Ovary (tissue), 9 donors: ENCODE measurements around the gene FAM124B. TPM values are rescaled to one million over a fixed set of nuclear protein-coding genes. Genes with fewer than 3 reads are reported as not detected.

Experiments used
- DNase-seq, 5 donors: peaks; one replicate each; pipeline ENCODE4 v3.0.0-alpha.2; 2019 to 2020
- H3K27ac ChIP-seq, 2 donors: fragments of 200-600 bp; one replicate each; pipeline versions ENCODE4 v1.5.1 to v1.8.0; 2019 to 2022
- H3K27me3 ChIP-seq: fragments of 200-600 bp; one replicate; pipeline ENCODE4 v1.8.0; 2022
- H3K36me3 ChIP-seq: fragments of 200-600 bp; sonication (generic); one replicate; pipeline ENCODE4 v1.5.1; 2019
- H3K4me1 ChIP-seq: one replicate; pipeline ENCODE4 v1.8.1; 2013; ENCODE audit warnings: mild to moderate bottlenecking, moderate library complexity; ENCODE audit not compliant: insufficient read depth
- H3K4me3 ChIP-seq: fragments of 200-600 bp; sonication (generic); one replicate; pipeline ENCODE4 v1.5.1; 2017
- H3K9me3 ChIP-seq, 2 donors: fragments of 200-600 bp in 1 of 2; sonication (generic) in 1 of 2; one replicate each; pipeline versions ENCODE4 v1.5.1 to v1.8.1; 2013 to 2019; ENCODE audit warnings: mild to moderate bottlenecking in 1 of 2, moderate library complexity in 1 of 2
- CTCF ChIP-seq, 3 donors: fragments of 450-650 bp in 2 of 3; fragments of 200-600 bp in 1 of 3; IDR thresholded peaks; one replicate each; pipeline versions ENCODE4 v1.5.1 to v1.8.0; 2016 to 2022; ENCODE audit warnings: antibody characterized with exemption in 3 of 3, mild to moderate bottlenecking in 1 of 3
- EP300 ChIP-seq: sonication (generic); formaldehyde crosslinking; IDR thresholded peaks from one replicate; pipeline ENCODE4 v1.6.1; 2017; ENCODE audit warnings: antibody characterized with exemption
- POLR2A ChIP-seq: fragments of 450-650 bp; IDR thresholded peaks from one replicate; pipeline ENCODE4 v1.6.1; 2017; ENCODE audit warnings: antibody characterized with exemption, mild to moderate bottlenecking, moderate library complexity
- WGBS, 3 donors: extraction: QIAGEN DNeasy Blood & Tissue Kit in 1 of 3; methylation state at CpG; one replicate each; pipeline versions ENCODE4 v1.1.5 to v1.1.7; 2013 to 2017; 5-methylcytosine and 5-hydroxymethylcytosine counted together
- intact Hi-C, 4 donors: fragments of 100-400 bp; cut with DNase I; formaldehyde crosslinking; loops; one replicate each; pipeline versions ENCODE4 v1.11.0 to v1.15.1; 2022 to 2023
- polyA plus RNA-seq, 2 donors: library from polyadenylated mRNA; stranded (reverse); fragments of 200-250 nt in 1 of 2; fragments of 350-450 nt in 1 of 2; fragmentation: Illumina TruSeq in 1 of 2; extraction: RNeasy Lipid Tissue Mini Kit (QIAGEN cat#74804) in 1 of 2; gene quantifications; one replicate each; pipeline ENCODE4 v1.2.3, GENCODE V29; 2013 to 2014
- total RNA-seq, 7 donors: library from RNA; depleted of rRNA in 2 of 7; stranded (reverse); fragments of >200 nt in 2 of 7; fragmentation: NEBNext Ultra II Directional in 3 of 7; extraction: Animal tissue kit (Norgen Biotek cat#: 25700) in 3 of 7; gene quantifications; one replicate each; pipeline versions ENCODE4 v1.1.0 to v1.2.4, GENCODE V29; 2016 to 2023
- donor health status: DM: no; HTN: no; CAD: no; lungs with moderate emphysema.
- donor health status: DM: no; HTN: no; CAD: no.
- donor health status: Bipolar disorder and iron deficiency.
- donor health status: DM: yes; HTN: yes; CAD: no.
- donor health status: DM: no; HTN: no; CAD: no.
- donor health status: DM: yes; HTN: yes; CAD: no.

The FAM124B gene
- total and polyA plus RNA-seq, 9 donors: 0.11 to 3.0 (median 1.1) TPM

GRCh38 chr2:224333726-224334482 lies 68.0 kb downstream of the FAM124B start:
- H3K27ac ChIP-seq: no peak overlapping the region
- 86 to 91% (median 87%) methylated on average over 6 of the region's 6 CpGs for WGBS, 3 donors
- H3K4me1 ChIP-seq: no peaks in the 10 kb centered on the region
- intact Hi-C loops: no loop called here
- DNase-seq: no peak
- H3K9me3 ChIP-seq: no peaks in the 10 kb centered on the region
- H3K4me3 ChIP-seq: no peak overlapping the region
- no peaks in the 10 kb centered on the region for H3K36me3 ChIP-seq
- no peaks in the 10 kb centered on the region for H3K27me3 ChIP-seq
- no peak for TF ChIP-seq POLR2A
- TF ChIP-seq CTCF (IDR thresholded peaks at IDR 0.05): no peak
- TF ChIP-seq EP300: no peak

GRCh38 chr2:224331698-224332097 lies 70.2 kb downstream of the FAM124B start:
- Histone ChIP-seq H3K4me3 (no peak overlapping the region), H3K27me3 (no peaks in the 10 kb centered on the region), H3K4me1 (no peaks in the 10 kb centered on the region), H3K9me3 (no peaks in the 10 kb centered on the region), H3K27ac (no peak overlapping the region), H3K36me3 (no peaks in the 10 kb centered on the region)
- WGBS, 3 donors: 79 to 80% (median 79%) methylated on average over 8 of the region's 8 CpGs
- TF ChIP-seq POLR2A (no peak), EP300 (no peak), CTCF (IDR thresholded peaks at IDR 0.05) (no peak)
- intact Hi-C loops: no loop called here
- no peak for DNase-seq

- Histone ChIP-seq H3K27me3 (no peaks in the 10 kb centered on the region), H3K27ac (no peak overlapping the region), H3K4me3 (no peak overlapping the region), H3K4me1 (no peaks in the 10 kb centered on the region), H3K9me3 (no peaks in the 10 kb centered on the region), H3K36me3 (no peaks in the 10 kb centered on the region)
- no peak for DNase-seq
- 87 to 92% (median 91%) methylated on average over 3 of the region's 3 CpGs for WGBS, 3 donors
- TF ChIP-seq POLR2A (no peak), EP300 (no peak), CTCF (IDR thresholded peaks at IDR 0.05) (no peak)
- intact Hi-C loops: no loop called here
These were observed 73.1 kb downstream of the FAM124B start for GRCh38 chr2:224328798-224329197.

Other genes starting within 250 kb of the FAM124B start
- 10 to 100 TPM; 57.0 to 83.3 (median 71.1) TPM for gene CUL3, start 183.3 kb upstream of the FAM124B start, total RNA-seq
- 10 to 100 TPM; 50.0 to 66.3 TPM for gene CUL3, start 183.3 kb upstream of the FAM124B start, polyA plus RNA-seq